D721Med (cell line): ENCODE data around the gene CATSPERB.
"Not testable (repeated sequence)": the region's sequence is repeated elsewhere in the genome, so short reads cannot be mapped to it uniquely, and the experiment has no call there.

Experiments
- DNase-seq: peaks from one replicate; pipeline ENCODE4 v3.0.0; 2011; ENCODE audit warnings: low spot score; ENCODE audit not compliant: insufficient read length
- FAIRE-seq: peaks from 2 replicates; lab custom pipeline; 2011; peaks lifted over from hg19 to GRCh38; lab: Jason Lieb, UNC
- CTCF ChIP-seq: IDR thresholded peaks from 2 replicates; pipeline ENCODE4 v1.5.1; 2012; ENCODE audit warnings: mild to moderate bottlenecking, control low read depth; ENCODE audit not compliant: insufficient read depth; ENCODE audit errors: missing control alignments

CATSPERB gene

GRCh38 chr14:91749868-91750267, 18.0 kb upstream of the CATSPERB start:
- DNase-seq (no peak), FAIRE-seq (no peak)
- no peak for TF ChIP-seq CTCF

- FAIRE-seq (no peak), DNase-seq (no peak)
- no peak for TF ChIP-seq CTCF
Measured at GRCh38 chr14:91748049-91748448, 16.2 kb upstream of the CATSPERB start.

- TF ChIP-seq CTCF, result no peak
- DNase-seq (no peak), FAIRE-seq (no peak)
Measured at GRCh38 chr14:91745344-91745743, 13.5 kb upstream of the CATSPERB start.

- TF ChIP-seq CTCF, result no peak
- DNase-seq, result no peak
- FAIRE-seq, result no peak
Measured at GRCh38 chr14:91744068-91744480, 12.2 kb upstream of the CATSPERB start.

- no peak for TF ChIP-seq CTCF
- FAIRE-seq, result no peak
- no peak for DNase-seq
Measured at GRCh38 chr14:91743305-91743653, 11.4 kb upstream of the CATSPERB start.

GRCh38 chr14:91742621-91743304, 10.9 kb upstream of the CATSPERB start:
- TF ChIP-seq CTCF, result no peak
- FAIRE-seq (peak; percentile 41), DNase-seq (no peak)

- DNase-seq, FAIRE-seq: not testable (repeated sequence)
Measured at GRCh38 chr14:91739867-91740266, 8.0 kb upstream of the CATSPERB start.
